Measurements from ENCODE around the gene TMEM247. TPM values are rescaled to one million over a fixed set of nuclear protein-coding genes. Genes with fewer than 3 reads are reported as not detected.

TMEM247 gene
- total RNA-seq, 1 experiment from 2014 or later, result not detected

GRCh38 chr2:46512185-46512584, 32.8 kb downstream of the TMEM247 start (continued):
- no peak for TF ChIP-seq ZNF416 (CRISPR knock-in tag; IDR thresholded peaks at IDR 0.05)

- H3K27ac Mint-ChIP-seq, result no peak overlapping the region
- H3K9me3 Mint-ChIP-seq, result peaks cover 27% of the 10 kb centered on the region
- ChIA-PET CTCF (no interaction called here), POLR2A (no interaction called here)
- TF ChIP-seq ZNF232 (CRISPR knock-in tag; IDR thresholded peaks at IDR 0.05) (no peak), SP1 (CRISPR knock-in tag; conservative IDR thresholded peaks at IDR 0.05) (no peak), PRRX2 (CRISPR knock-in tag; IDR thresholded peaks at IDR 0.05) (no peak), SMAD4 (CRISPR knock-in tag; IDR thresholded peaks at IDR 0.05) (no peak), IRF2 (CRISPR knock-in tag; IDR thresholded peaks at IDR 0.05; ENCODE audit: borderline replicate concordance, low read depth) (no peak), GRHL2 (CRISPR knock-in tag; IDR thresholded peaks at IDR 0.05; ENCODE audit: insufficient replicate concordance, severe bottlenecking) (no peak), ZNF219 (CRISPR knock-in tag; IDR thresholded peaks at IDR 0.05; ENCODE audit: borderline replicate concordance) (no peak), ATF6 (CRISPR knock-in tag; IDR thresholded peaks at IDR 0.05) (no peak), SOX15 (CRISPR knock-in tag; IDR thresholded peaks at IDR 0.05) (no peak), RELA (CRISPR knock-in tag; IDR thresholded peaks at IDR 0.05; ENCODE audit: borderline replicate concordance) (no peak), ATF1 (CRISPR knock-in tag; IDR thresholded peaks at IDR 0.05) (no peak), EMX1 (CRISPR knock-in tag; IDR thresholded peaks at IDR 0.05) (no peak)
- H3K4me1 Mint-ChIP-seq, result no peaks in the 10 kb centered on the region
- peaks cover 14% of the 10 kb centered on the region for H3K36me3 Mint-ChIP-seq
- no peak for ATAC-seq
- H3K27me3 Mint-ChIP-seq (ENCODE audit: low read depth), result no peaks in the 10 kb centered on the region; the same call in 1 of the 2 replicates
- no peak for DNase-seq (ENCODE audit: low spot score)
- H3K4me3 Mint-ChIP-seq, result no peak overlapping the region
Measured at GRCh38 chr2:46514738-46515137, 35.4 kb downstream of the TMEM247 start.

GRCh38 chr2:46517485-46517884, 38.1 kb downstream of the TMEM247 start:
- POLR2A ChIA-PET, result no interaction called here
- H3K36me3 Mint-ChIP-seq, result peaks cover 14% of the 10 kb centered on the region
- H3K4me3 Mint-ChIP-seq, result no peak overlapping the region
- no peaks in the 10 kb centered on the region; the same call in none of the 2 replicates for H3K27me3 Mint-ChIP-seq (ENCODE audit: low read depth)
- DNase-seq (ENCODE audit: low spot score) (no peak), ATAC-seq (no peak)
- H3K27ac Mint-ChIP-seq, result no peak overlapping the region
- CTCF ChIA-PET, result no interaction called here
- peaks cover 29% of the 10 kb centered on the region for H3K9me3 Mint-ChIP-seq
- no peaks in the 10 kb centered on the region for H3K4me1 Mint-ChIP-seq
- TF ChIP-seq HMGA2 (CRISPR knock-in tag; IDR thresholded peaks at IDR 0.05) (no peak), ZNF317 (CRISPR knock-in tag; IDR thresholded peaks at IDR 0.05; ENCODE audit: borderline replicate concordance, low read depth) (no peak), CTCF (IDR thresholded peaks at IDR 0.05) (no peak), ATF6 (CRISPR knock-in tag; IDR thresholded peaks at IDR 0.05) (no peak), ZNF219 (CRISPR knock-in tag; IDR thresholded peaks at IDR 0.05; ENCODE audit: borderline replicate concordance) (no peak), NFATC4 (CRISPR knock-in tag; IDR thresholded peaks at IDR 0.05) (no peak), NR3C1 (CRISPR knock-in tag; conservative IDR thresholded peaks at IDR 0.05; ENCODE audit: low read depth) (no peak), PRDM15 (CRISPR knock-in tag; IDR thresholded peaks at IDR 0.05) (no peak), MLX (CRISPR knock-in tag; IDR thresholded peaks at IDR 0.05) (no peak), TEAD1 (CRISPR knock-in tag; IDR thresholded peaks at IDR 0.05) (no peak)
- TF ChIP-seq, protein P1, sequence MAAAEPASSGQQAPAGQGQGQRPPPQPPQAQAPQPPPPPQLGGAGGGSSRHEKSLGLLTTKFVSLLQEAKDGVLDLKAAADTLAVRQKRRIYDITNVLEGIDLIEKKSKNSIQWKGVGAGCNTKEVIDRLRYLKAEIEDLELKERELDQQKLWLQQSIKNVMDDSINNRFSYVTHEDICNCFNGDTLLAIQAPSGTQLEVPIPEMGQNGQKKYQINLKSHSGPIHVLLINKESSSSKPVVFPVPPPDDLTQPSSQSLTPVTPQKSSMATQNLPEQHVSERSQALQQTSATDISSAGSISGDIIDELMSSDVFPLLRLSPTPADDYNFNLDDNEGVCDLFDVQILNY (CRISPR knock-in tag; IDR thresholded peaks at IDR 0.05), result no peak

All from WTC11 (cell line).